Caco-2 (cell line): ENCODE data around the gene CEP131. TPM values are rescaled to one million over a fixed set of nuclear protein-coding genes. Genes with fewer than 3 reads are reported as not detected.

Experiments
- BruUV-seq: library from RNA; stranded (reverse); fragments of 400-500 nt; replicated peaks from 2 replicates; lab custom pipeline; 2021; lab: Mats Ljungman, UMichigan
- CTCF ChIA-PET: fragments of 300-600 bp; sonication (Branson Sonifier 250); formaldehyde crosslinking; loops from one replicate; lab custom pipeline; 2022; ENCODE audit warnings: antibody characterized with exemption; lab: Charles Lee
- POLR2A ChIA-PET: fragments of 300-600 bp; sonication (Branson Sonifier 250); formaldehyde crosslinking; loops from one replicate; lab custom pipeline; 2022; ENCODE audit warnings: antibody characterized with exemption; lab: Charles Lee
- DNase-seq, 2 experiments: peaks; one replicate each; pipeline versions ENCODE4 v3.0.0 to v3.0.0-alpha.2; 2020 to 2022
- H3K27me3 ChIP-seq: replicated peaks from 2 replicates; pipeline ENCODE4 v1.6.0; 2011; ENCODE audit warnings: low read length; ENCODE audit not compliant: control insufficient read depth, insufficient read depth
- H3K36me3 ChIP-seq: 2 replicates; pipeline ENCODE4 v1.5.1; 2011; ENCODE audit warnings: low read length; ENCODE audit not compliant: control insufficient read depth, insufficient read depth
- H3K4me1 ChIP-seq: fragments of 250-450 bp; sonication (Bioruptor Pico); 2 replicates; pipeline ENCODE4 v1.5.1; 2020; ENCODE audit warnings: mild to moderate bottlenecking
- H3K4me3 ChIP-seq: 2 replicates; pipeline ENCODE4 v1.5.1; 2011; ENCODE audit warnings: low read depth, mild to moderate bottlenecking, control low read depth, low read length
- H3K9me3 ChIP-seq: fragments of 250-450 bp; sonication (Bioruptor Pico); 2 replicates; pipeline ENCODE4 v1.5.1; 2020; ENCODE audit warnings: mild to moderate bottlenecking, moderate library complexity
- H3K27ac Mint-ChIP-seq: one replicate; pipeline ENCODE4 v1.8.0; 2022; ENCODE audit warnings: mixed read lengths; ENCODE audit not compliant: unreplicated experiment
- H3K27me3 Mint-ChIP-seq: one replicate; pipeline ENCODE4 v1.8.0; 2022; ENCODE audit warnings: mixed read lengths; ENCODE audit not compliant: insufficient read depth, unreplicated experiment
- H3K36me3 Mint-ChIP-seq: one replicate; pipeline ENCODE4 v1.8.0; 2022; ENCODE audit warnings: mild to moderate bottlenecking, mixed read lengths; ENCODE audit not compliant: insufficient read depth, unreplicated experiment
- H3K4me1 Mint-ChIP-seq: one replicate; pipeline ENCODE4 v1.8.0; 2022; ENCODE audit warnings: low read depth, mixed read lengths; ENCODE audit not compliant: unreplicated experiment
- H3K4me3 Mint-ChIP-seq: one replicate; pipeline ENCODE4 v1.8.0; 2022; ENCODE audit warnings: mild to moderate bottlenecking, moderate library complexity, mixed read lengths; ENCODE audit not compliant: unreplicated experiment
- H3K9me3 Mint-ChIP-seq: one replicate; pipeline ENCODE4 v1.8.0; 2022; ENCODE audit warnings: mixed read lengths; ENCODE audit not compliant: unreplicated experiment
- intact Hi-C: fragments of 100-400 bp; cut with micrococcal nuclease; formaldehyde crosslinking; loops from one replicate; pipeline ENCODE4 v1.10.0; 2022; ENCODE audit not compliant: unreplicated experiment
- total RNA-seq: library from RNA; stranded (reverse); gene quantifications from 2 replicates; pipeline ENCODE4 v1.2.3, GENCODE V29; 2022
- TF ChIP-seq, protein P1 (sequence below), 2 experiments: fragments of 200-600 bp in 1 of 2; IDR thresholded peaks; 1 replicate in 1 of 2; 2 replicates in 1 of 2; pipeline versions ENCODE4 v1.5.1 to v1.8.0; 2011 to 2022; ENCODE audit warnings: antibody characterized with exemption in 1 of 2, control low read depth in 1 of 2, inconsistent platforms in 1 of 2, low read depth in 1 of 2, low read length in 1 of 2, mild to moderate bottlenecking in 1 of 2, moderate library complexity in 1 of 2; ENCODE audit not compliant: insufficient read depth in 1 of 2, severe bottlenecking in 1 of 2, unreplicated experiment in 1 of 2

CEP131 gene
- total RNA-seq, 1 experiment from 2014 or later, result 28.4 TPM

DNA sequence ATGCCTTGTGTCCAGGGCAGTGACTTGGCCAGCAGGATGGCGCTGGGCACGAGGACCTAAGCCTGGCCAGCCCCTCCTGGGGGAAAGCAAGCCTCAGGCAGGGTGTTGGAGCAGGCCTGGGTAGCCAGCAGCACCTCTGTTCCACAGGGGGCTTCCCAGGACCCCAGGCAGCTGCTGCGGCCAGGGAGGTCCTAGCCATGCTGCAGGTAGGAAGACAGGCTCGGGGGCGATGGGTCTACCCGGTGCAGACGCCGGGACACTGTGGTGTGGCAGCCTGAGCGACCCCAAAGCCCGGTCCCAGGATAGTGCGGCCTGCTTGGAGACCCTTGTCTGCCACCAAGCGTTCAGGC lies 34.3 kb downstream of the CEP131 start:
- no peak for DNase-seq
- H3K27me3 ChIP-seq, result no peaks in the 10 kb centered on the region
- intact Hi-C loops, result no loop called here
- TF ChIP-seq, protein P1, sequence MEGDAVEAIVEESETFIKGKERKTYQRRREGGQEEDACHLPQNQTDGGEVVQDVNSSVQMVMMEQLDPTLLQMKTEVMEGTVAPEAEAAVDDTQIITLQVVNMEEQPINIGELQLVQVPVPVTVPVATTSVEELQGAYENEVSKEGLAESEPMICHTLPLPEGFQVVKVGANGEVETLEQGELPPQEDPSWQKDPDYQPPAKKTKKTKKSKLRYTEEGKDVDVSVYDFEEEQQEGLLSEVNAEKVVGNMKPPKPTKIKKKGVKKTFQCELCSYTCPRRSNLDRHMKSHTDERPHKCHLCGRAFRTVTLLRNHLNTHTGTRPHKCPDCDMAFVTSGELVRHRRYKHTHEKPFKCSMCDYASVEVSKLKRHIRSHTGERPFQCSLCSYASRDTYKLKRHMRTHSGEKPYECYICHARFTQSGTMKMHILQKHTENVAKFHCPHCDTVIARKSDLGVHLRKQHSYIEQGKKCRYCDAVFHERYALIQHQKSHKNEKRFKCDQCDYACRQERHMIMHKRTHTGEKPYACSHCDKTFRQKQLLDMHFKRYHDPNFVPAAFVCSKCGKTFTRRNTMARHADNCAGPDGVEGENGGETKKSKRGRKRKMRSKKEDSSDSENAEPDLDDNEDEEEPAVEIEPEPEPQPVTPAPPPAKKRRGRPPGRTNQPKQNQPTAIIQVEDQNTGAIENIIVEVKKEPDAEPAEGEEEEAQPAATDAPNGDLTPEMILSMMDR (IDR thresholded peaks at IDR 0.05; ENCODE audit: insufficient read depth in 1 of 2, low read depth in 1 of 2, low read length in 1 of 2, severe bottlenecking in 1 of 2, unreplicated experiment in 1 of 2), result no peak
- H3K36me3 ChIP-seq, result no peaks in the 10 kb centered on the region; the same call in 1 of the 2 replicates
- no peaks in the 10 kb centered on the region for H3K4me1 ChIP-seq
- BruUV-seq, result no TSS peak
- Mint-ChIP-seq H3K9me3 (no peaks in the 10 kb centered on the region), H3K27ac (no peak overlapping the region), H3K27me3 (no peaks in the 10 kb centered on the region), H3K4me3 (no peak overlapping the region), H3K36me3 (no peaks in the 10 kb centered on the region), H3K4me1 (no peaks in the 10 kb centered on the region)
- no peak overlapping the region for H3K4me3 ChIP-seq
- CTCF ChIA-PET, result no interaction called here
- no peaks in the 10 kb centered on the region for H3K9me3 ChIP-seq
- POLR2A ChIA-PET, result no interaction called here

DNA sequence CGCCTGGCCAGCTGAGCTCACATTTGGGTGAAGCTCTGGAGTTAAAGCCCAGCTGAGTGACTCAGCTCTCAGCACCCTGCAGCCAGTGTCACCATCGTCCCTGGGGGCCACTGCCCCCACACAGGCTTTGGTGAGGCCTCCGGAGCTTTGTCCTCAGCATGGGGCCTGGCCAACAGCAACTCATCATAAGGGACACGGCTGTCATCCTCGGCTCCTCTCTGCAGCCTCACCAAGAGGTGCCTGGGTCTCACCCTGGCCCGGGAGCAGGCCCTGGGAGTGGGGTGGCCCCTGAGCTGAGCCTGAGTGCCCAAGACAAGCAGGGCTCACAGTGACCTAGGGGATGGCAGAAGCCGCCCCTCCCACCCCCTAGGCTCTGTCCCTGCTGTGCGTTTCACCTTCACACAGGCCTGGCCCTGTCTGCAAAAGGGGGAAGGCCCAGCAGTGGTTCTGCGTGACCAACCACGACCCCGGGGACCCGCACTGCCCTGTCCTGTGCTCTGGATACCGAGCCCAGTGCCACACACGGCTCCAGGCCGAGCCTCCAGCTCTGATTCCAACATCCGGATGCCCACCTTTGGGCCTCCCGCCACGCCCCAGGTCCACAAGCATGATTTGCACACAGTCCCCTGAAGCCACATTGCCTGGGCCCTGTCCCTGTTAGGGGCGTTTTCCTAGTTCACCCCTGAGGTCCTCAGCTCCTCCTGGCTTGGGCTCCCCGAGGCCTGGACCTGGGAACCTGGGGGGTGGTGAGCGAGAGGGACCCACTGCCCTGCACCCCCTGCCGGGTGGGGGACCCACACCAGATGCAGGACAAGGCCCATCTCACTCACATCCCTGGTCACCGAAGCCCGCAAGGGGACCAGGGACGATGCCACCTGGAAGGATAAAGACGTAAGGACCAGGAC lies 34.9 kb downstream of the CEP131 start:
- CTCF ChIA-PET, result no interaction called here

DNA sequence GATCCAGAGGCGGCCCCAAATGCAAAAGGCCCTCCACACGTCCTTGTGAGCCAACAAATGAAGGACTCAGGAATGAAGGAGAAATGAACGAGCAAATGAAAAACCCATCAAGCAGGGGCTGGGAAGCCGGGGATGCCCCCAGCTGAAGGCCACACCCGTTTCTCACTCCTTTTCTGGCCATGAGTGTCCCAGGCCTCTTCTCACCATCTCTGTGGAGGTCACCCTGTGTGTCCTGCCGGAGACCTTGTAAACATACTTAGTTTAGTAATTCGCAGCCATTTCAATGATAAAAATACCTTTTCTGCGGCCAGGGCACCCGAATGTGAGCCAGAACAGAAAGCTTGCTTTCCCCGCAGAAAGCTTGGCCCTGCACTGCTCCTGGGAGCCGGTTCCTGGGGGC lies 35.6 kb downstream of the CEP131 start:
- Histone ChIP-seq H3K36me3 (no peaks in the 10 kb centered on the region; the same call in 1 of the 2 replicates), H3K27me3 (no peaks in the 10 kb centered on the region), H3K4me3 (no peak overlapping the region), H3K4me1 (no peaks in the 10 kb centered on the region), H3K9me3 (no peaks in the 10 kb centered on the region)
- no TSS peak for BruUV-seq
- DNase-seq, result no peak
- Mint-ChIP-seq H3K4me1 (no peaks in the 10 kb centered on the region), H3K27me3 (no peaks in the 10 kb centered on the region), H3K27ac (no peak overlapping the region), H3K4me3 (no peak overlapping the region), H3K36me3 (no peaks in the 10 kb centered on the region), H3K9me3 (no peaks in the 10 kb centered on the region)
- POLR2A ChIA-PET, result no interaction called here
- TF ChIP-seq, protein P1 (IDR thresholded peaks at IDR 0.05; ENCODE audit: insufficient read depth in 1 of 2, low read depth in 1 of 2, low read length in 1 of 2, severe bottlenecking in 1 of 2, unreplicated experiment in 1 of 2), result no peak
- CTCF ChIA-PET, result no interaction called here
- intact Hi-C loops, result no loop called here

More for the DNA sequence above, 34.9 kb downstream of the CEP131 start:
- H3K4me1 ChIP-seq, result no peaks in the 10 kb centered on the region
- no peaks in the 10 kb centered on the region for H3K9me3 ChIP-seq
- H3K27ac Mint-ChIP-seq, result no peak overlapping the region
- H3K27me3 Mint-ChIP-seq, result no peaks in the 10 kb centered on the region
- no peaks in the 10 kb centered on the region for H3K4me1 Mint-ChIP-seq
- intact Hi-C loops, result no loop called here
- H3K36me3 Mint-ChIP-seq, result no peaks in the 10 kb centered on the region
- POLR2A ChIA-PET, result no interaction called here
- no peaks in the 10 kb centered on the region; the same call in 1 of the 2 replicates for H3K36me3 ChIP-seq
- no peaks in the 10 kb centered on the region for H3K9me3 Mint-ChIP-seq
- no peak overlapping the region for H3K4me3 ChIP-seq
- no peak for DNase-seq
- no TSS peak for BruUV-seq
- no peak overlapping the region for H3K4me3 Mint-ChIP-seq
- no peaks in the 10 kb centered on the region for H3K27me3 ChIP-seq
- TF ChIP-seq, protein P1 (IDR thresholded peaks at IDR 0.05; ENCODE audit: insufficient read depth in 1 of 2, low read depth in 1 of 2, low read length in 1 of 2, severe bottlenecking in 1 of 2, unreplicated experiment in 1 of 2), result no peak
